ENCODE measurements around the gene KDM3A. TPM values are rescaled to one million over a fixed set of nuclear protein-coding genes. Genes with fewer than 3 reads are reported as not detected.

The KDM3A gene
- total RNA-seq, 1 donor from 2014 or later = 55.8 TPM

- no peak for ATAC-seq
- H3K4me1 ChIP-seq = peaks cover 17% of the 10 kb centered on the region
- H3K27ac ChIP-seq = no peak overlapping the region
- H3K4me3 ChIP-seq = no peak overlapping the region
- DNase-seq = no peak
- TF ChIP-seq CTCF (IDR thresholded peaks at IDR 0.05) = no peak
- H3K36me3 ChIP-seq = peaks cover 98% of the 10 kb centered on the region
- H3K9me3 ChIP-seq = no peaks in the 10 kb centered on the region
- H3K27me3 ChIP-seq (ENCODE audit: low read depth) = no peaks in the 10 kb centered on the region
- intact Hi-C loops (cut with DNase I) = no loop called here
Measured at GRCh38 chr2:86454238-86454637, 13.1 kb downstream of the KDM3A start.

GRCh38 chr2:86455181-86455580 is 14.0 kb downstream of the KDM3A start:
- H3K27ac ChIP-seq = no peak overlapping the region
- no peak for DNase-seq
- no peak for TF ChIP-seq CTCF (IDR thresholded peaks at IDR 0.05)
- peaks cover 9% of the 10 kb centered on the region for H3K4me1 ChIP-seq
- H3K4me3 ChIP-seq = no peak overlapping the region
- H3K9me3 ChIP-seq = no peaks in the 10 kb centered on the region
- intact Hi-C loops (cut with DNase I) = no loop called here
- ATAC-seq = no peak
- no peaks in the 10 kb centered on the region for H3K27me3 ChIP-seq (ENCODE audit: low read depth)
- H3K36me3 ChIP-seq = peaks cover 98% of the 10 kb centered on the region

GRCh38 chr2:86461042-86461743 is 20.0 kb downstream of the KDM3A start:
- intact Hi-C loops (cut with DNase I) = no loop called here
- no peak for ATAC-seq

GRCh38 chr2:86464652-86465051 is 23.5 kb downstream of the KDM3A start:
- no peak overlapping the region for H3K4me3 ChIP-seq
- H3K4me1 ChIP-seq = no peaks in the 10 kb centered on the region
- H3K27me3 ChIP-seq (ENCODE audit: low read depth) = no peaks in the 10 kb centered on the region
- intact Hi-C loops (cut with DNase I) = no loop called here
- DNase-seq (peak; percentile 49), ATAC-seq (peak; percentile 58 to 63)
- H3K9me3 ChIP-seq = no peaks in the 10 kb centered on the region
- H3K36me3 ChIP-seq = peaks cover 100% of the 10 kb centered on the region
- H3K27ac ChIP-seq = no peak overlapping the region
- no peak for TF ChIP-seq CTCF (IDR thresholded peaks at IDR 0.05)

More at GRCh38 chr2:86461042-86461743, 20.0 kb downstream of the KDM3A start:
- Histone ChIP-seq H3K27me3 (ENCODE audit: low read depth) (no peaks in the 10 kb centered on the region), H3K4me1 (no peaks in the 10 kb centered on the region), H3K4me3 (no peak overlapping the region), H3K36me3 (peaks cover 100% of the 10 kb centered on the region), H3K27ac (no peak overlapping the region), H3K9me3 (no peaks in the 10 kb centered on the region)
- TF ChIP-seq CTCF (IDR thresholded peaks at IDR 0.05) = no peak
- no peak for DNase-seq

GRCh38 chr2:86466306-86466705 is 25.1 kb downstream of the KDM3A start:
- Histone ChIP-seq H3K36me3 (peaks cover 97% of the 10 kb centered on the region), H3K27me3 (ENCODE audit: low read depth) (no peaks in the 10 kb centered on the region)
- intact Hi-C loops (cut with DNase I) = no loop called here

More at GRCh38 chr2:86466306-86466705, 25.1 kb downstream of the KDM3A start:
- ATAC-seq (no peak), DNase-seq (no peak)
- Histone ChIP-seq H3K9me3 (no peaks in the 10 kb centered on the region), H3K4me1 (no peaks in the 10 kb centered on the region), H3K27ac (no peak overlapping the region), H3K4me3 (no peak overlapping the region)
- no peak for TF ChIP-seq CTCF (IDR thresholded peaks at IDR 0.05)
